Umbilical cord (tissue), 2 donors: ENCODE results near the gene TOX2. TPM values are rescaled to one million over a fixed set of nuclear protein-coding genes. Genes with fewer than 3 reads are reported as not detected.

Experiments used
- DNase-seq: peaks from one replicate; pipeline ENCODE4 v3.0.0-alpha.2; 2015; ENCODE audit warnings: low spot score
- total RNA-seq: library from RNA; depleted of rRNA; stranded (reverse); fragments of >200 nt; gene quantifications from one replicate; pipeline ENCODE4 v1.2.3, GENCODE V29; 2014; ENCODE audit warnings: low replicate concordance; ENCODE audit not compliant: insufficient read depth

The TOX2 gene
- total RNA-seq, 1 donor from 2014 or later: not detected

- no peak for DNase-seq
These were observed 141.5 kb downstream of the TOX2 start for GRCh38 chr20:44056010-44056698.

GRCh38 chr20:44057698-44058675 lies 143.3 kb downstream of the TOX2 start:
- no peak for DNase-seq

GRCh38 chr20:44064501-44065400 lies 150.1 kb downstream of the TOX2 start:
- no peak for DNase-seq

- DNase-seq: no peak
These were observed 151.0 kb downstream of the TOX2 start for GRCh38 chr20:44065401-44066340.

- DNase-seq: no peak
These were observed 152.3 kb downstream of the TOX2 start for GRCh38 chr20:44066645-44067606.

- no peak for DNase-seq
These were observed 153.0 kb downstream of the TOX2 start for GRCh38 chr20:44067650-44068081.

GRCh38 chr20:44068316-44069201 lies 153.9 kb downstream of the TOX2 start:
- DNase-seq: no peak

GRCh38 chr20:44069203-44070011 lies 154.8 kb downstream of the TOX2 start:
- no peak for DNase-seq

- no peak for DNase-seq
These were observed 155.7 kb downstream of the TOX2 start for GRCh38 chr20:44070139-44070900.

- DNase-seq: no peak
These were observed 156.4 kb downstream of the TOX2 start for GRCh38 chr20:44071057-44071456.

- DNase-seq: no peak
These were observed 157.0 kb downstream of the TOX2 start for GRCh38 chr20:44071526-44072111.

GRCh38 chr20:44072384-44072783 lies 157.7 kb downstream of the TOX2 start:
- DNase-seq: no peak

- no peak for DNase-seq
These were observed 158.5 kb downstream of the TOX2 start for GRCh38 chr20:44073011-44073674.

GRCh38 chr20:44073675-44074071 lies 159.0 kb downstream of the TOX2 start:
- DNase-seq: no peak
